ENCODE measurements around the gene R3HDM2. TPM values are rescaled to one million over a fixed set of nuclear protein-coding genes. Genes with fewer than 3 reads are reported as not detected.
A peak's percentile ranks its signal among the peaks of the same experiment; 100 is the strongest.

The R3HDM2 gene
- total RNA-seq, 1 experiment from 2014 or later: 64.8 TPM

- Mint-ChIP-seq H3K4me1 (ENCODE audit: insufficient read depth, unreplicated experiment) (peaks cover 20% of the 10 kb centered on the region), H3K36me3 (ENCODE audit: insufficient read depth, unreplicated experiment) (no peaks in the 10 kb centered on the region), H3K27me3 (ENCODE audit: insufficient read depth, unreplicated experiment) (peaks cover 30% of the 10 kb centered on the region), H3K4me3 (ENCODE audit: unreplicated experiment) (no peak overlapping the region), H3K27ac (ENCODE audit: low read depth, unreplicated experiment) (no peak overlapping the region), H3K9me3 (ENCODE audit: unreplicated experiment) (no peaks in the 10 kb centered on the region)
- no TSS peak for BruUV-seq (replicated peaks)
- intact Hi-C loops (cut with micrococcal nuclease): loop anchor here (1.0 to 2.0 kb wide), 3 partner anchors 26 to 240 kb away; no protein-coding TSS in a partner anchor
- CTCF ChIA-PET: interaction anchor here (0.5 to 9.4 kb wide), 31 partner anchors 10 to 508 kb away, joined by 3 to 188 read pairs (median 4); partner anchors contain the start of gene SHMT2
- DNase-seq (ENCODE audit: unreplicated experiment): peak; percentile 82
- TF ChIP-seq, protein P1, sequence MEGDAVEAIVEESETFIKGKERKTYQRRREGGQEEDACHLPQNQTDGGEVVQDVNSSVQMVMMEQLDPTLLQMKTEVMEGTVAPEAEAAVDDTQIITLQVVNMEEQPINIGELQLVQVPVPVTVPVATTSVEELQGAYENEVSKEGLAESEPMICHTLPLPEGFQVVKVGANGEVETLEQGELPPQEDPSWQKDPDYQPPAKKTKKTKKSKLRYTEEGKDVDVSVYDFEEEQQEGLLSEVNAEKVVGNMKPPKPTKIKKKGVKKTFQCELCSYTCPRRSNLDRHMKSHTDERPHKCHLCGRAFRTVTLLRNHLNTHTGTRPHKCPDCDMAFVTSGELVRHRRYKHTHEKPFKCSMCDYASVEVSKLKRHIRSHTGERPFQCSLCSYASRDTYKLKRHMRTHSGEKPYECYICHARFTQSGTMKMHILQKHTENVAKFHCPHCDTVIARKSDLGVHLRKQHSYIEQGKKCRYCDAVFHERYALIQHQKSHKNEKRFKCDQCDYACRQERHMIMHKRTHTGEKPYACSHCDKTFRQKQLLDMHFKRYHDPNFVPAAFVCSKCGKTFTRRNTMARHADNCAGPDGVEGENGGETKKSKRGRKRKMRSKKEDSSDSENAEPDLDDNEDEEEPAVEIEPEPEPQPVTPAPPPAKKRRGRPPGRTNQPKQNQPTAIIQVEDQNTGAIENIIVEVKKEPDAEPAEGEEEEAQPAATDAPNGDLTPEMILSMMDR (IDR thresholded peaks at IDR 0.05; ENCODE audit: unreplicated experiment): peak; percentile 92
- POLR2A ChIA-PET: interaction anchor here (0.7 to 2.4 kb wide), 7 partner anchors 17 to 102 kb away, joined by 3 to 12 read pairs (median 5); partner anchors contain the start of genes SHMT2 and STAT6
Observed at GRCh38 chr12:57213058-57213715, 217.7 kb downstream of the R3HDM2 start.

GRCh38 chr12:57212701-57213057 is 218.2 kb downstream of the R3HDM2 start:
- ChIA-PET POLR2A (interaction anchor here (0.7 to 2.4 kb wide), 6 partner anchors 17 to 101 kb away, joined by 3 to 9 read pairs (median 4); partner anchors contain the start of genes SHMT2 and STAT6), CTCF (interaction anchor here (0.6 to 9.4 kb wide), 11 partner anchors 14 to 438 kb away, joined by 3 to 188 read pairs (median 6); partner anchors contain the start of gene SHMT2)
- Mint-ChIP-seq H3K27ac (ENCODE audit: low read depth, unreplicated experiment) (no peak overlapping the region), H3K4me1 (ENCODE audit: insufficient read depth, unreplicated experiment) (peaks cover 15% of the 10 kb centered on the region), H3K36me3 (ENCODE audit: insufficient read depth, unreplicated experiment) (peaks cover 3% of the 10 kb centered on the region), H3K4me3 (ENCODE audit: unreplicated experiment) (no peak overlapping the region), H3K27me3 (ENCODE audit: insufficient read depth, unreplicated experiment) (peaks cover 25% of the 10 kb centered on the region), H3K9me3 (ENCODE audit: unreplicated experiment) (no peaks in the 10 kb centered on the region)
- no TSS peak for BruUV-seq (replicated peaks)
- TF ChIP-seq, protein P1 (IDR thresholded peaks at IDR 0.05; ENCODE audit: unreplicated experiment): no peak
- no peak for DNase-seq (ENCODE audit: unreplicated experiment)
- intact Hi-C loops (cut with micrococcal nuclease): loop anchor here (1.0 to 2.0 kb wide), 3 partner anchors 27 to 240 kb away; no protein-coding TSS in a partner anchor

- peaks cover 9% of the 10 kb centered on the region for H3K36me3 Mint-ChIP-seq (ENCODE audit: insufficient read depth, unreplicated experiment)
- H3K27me3 Mint-ChIP-seq (ENCODE audit: insufficient read depth, unreplicated experiment): peaks cover 21% of the 10 kb centered on the region
- intact Hi-C loops (cut with micrococcal nuclease): loop anchor here (2.0 kb wide), 1 partner anchor 241 kb away; no protein-coding TSS in a partner anchor
- DNase-seq (ENCODE audit: unreplicated experiment): no peak
- BruUV-seq (replicated peaks): TSS peak; percentile 21
- H3K4me3 Mint-ChIP-seq (ENCODE audit: unreplicated experiment): no peak overlapping the region
- ChIA-PET POLR2A (interaction anchor here (1.2 kb wide), 1 partner anchor 101 kb away, joined by 4 read pairs; the partner anchor contains the start of gene STAT6), CTCF (interaction anchor here (0.7 to 9.4 kb wide), 5 partner anchors 15 to 152 kb away, joined by 3 to 188 read pairs (median 30); partner anchors contain the start of gene SHMT2)
- TF ChIP-seq, protein P1 (IDR thresholded peaks at IDR 0.05; ENCODE audit: unreplicated experiment): no peak
- H3K9me3 Mint-ChIP-seq (ENCODE audit: unreplicated experiment): no peaks in the 10 kb centered on the region
- H3K27ac Mint-ChIP-seq (ENCODE audit: low read depth, unreplicated experiment): no peak overlapping the region
- H3K4me1 Mint-ChIP-seq (ENCODE audit: insufficient read depth, unreplicated experiment): peaks cover 10% of the 10 kb centered on the region
Observed at GRCh38 chr12:57211791-57212700, 218.8 kb downstream of the R3HDM2 start.
